NCI-H1694 treated with DMSO at 0.1 percent for 48 hours (cell line): ENCODE results near the gene CECR2.

ENCODE experiments used
- DNase-seq: peaks from one replicate; lab custom pipeline; 2025; lab: John Stamatoyannopoulos, UW

Gene CECR2

GRCh38 chr22:17470880-17471500 is 101.7 kb downstream of the CECR2 start:
- DNase-seq = no peak

GRCh38 chr22:17471886-17472535 is 102.8 kb downstream of the CECR2 start:
- no peak for DNase-seq

GRCh38 chr22:17472932-17473331 is 103.7 kb downstream of the CECR2 start:
- no peak for DNase-seq

GRCh38 chr22:17475318-17476230 is 106.3 kb downstream of the CECR2 start:
- DNase-seq = no peak

DNA sequence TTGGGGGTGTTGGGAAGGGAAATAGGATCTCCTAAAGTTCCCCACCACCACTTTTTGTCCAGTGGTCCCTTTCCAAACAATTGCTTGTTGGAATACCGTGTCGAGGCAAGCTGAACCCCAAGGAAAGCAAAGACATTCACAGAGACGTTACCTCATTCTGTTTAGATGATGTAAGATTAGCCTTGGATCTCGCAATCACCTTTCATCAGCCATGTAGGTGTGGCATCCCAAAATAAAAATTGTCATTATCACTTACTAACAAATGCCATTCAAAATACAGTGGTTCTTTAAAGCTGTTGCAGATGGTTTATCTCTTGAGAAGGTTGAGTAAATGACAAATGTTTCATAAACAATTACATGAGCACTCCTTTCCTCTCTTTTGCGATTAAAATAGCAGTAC is 107.6 kb downstream of the CECR2 start:
- DNase-seq = no peak

- no peak for DNase-seq
Measured at GRCh38 chr22:17477391-17477833, 108.2 kb downstream of the CECR2 start.

- no peak for DNase-seq
Measured at GRCh38 chr22:17479135-17479534, 109.9 kb downstream of the CECR2 start.

- DNase-seq = no peak
Measured at GRCh38 chr22:17481424-17481823, 112.2 kb downstream of the CECR2 start.

DNA sequence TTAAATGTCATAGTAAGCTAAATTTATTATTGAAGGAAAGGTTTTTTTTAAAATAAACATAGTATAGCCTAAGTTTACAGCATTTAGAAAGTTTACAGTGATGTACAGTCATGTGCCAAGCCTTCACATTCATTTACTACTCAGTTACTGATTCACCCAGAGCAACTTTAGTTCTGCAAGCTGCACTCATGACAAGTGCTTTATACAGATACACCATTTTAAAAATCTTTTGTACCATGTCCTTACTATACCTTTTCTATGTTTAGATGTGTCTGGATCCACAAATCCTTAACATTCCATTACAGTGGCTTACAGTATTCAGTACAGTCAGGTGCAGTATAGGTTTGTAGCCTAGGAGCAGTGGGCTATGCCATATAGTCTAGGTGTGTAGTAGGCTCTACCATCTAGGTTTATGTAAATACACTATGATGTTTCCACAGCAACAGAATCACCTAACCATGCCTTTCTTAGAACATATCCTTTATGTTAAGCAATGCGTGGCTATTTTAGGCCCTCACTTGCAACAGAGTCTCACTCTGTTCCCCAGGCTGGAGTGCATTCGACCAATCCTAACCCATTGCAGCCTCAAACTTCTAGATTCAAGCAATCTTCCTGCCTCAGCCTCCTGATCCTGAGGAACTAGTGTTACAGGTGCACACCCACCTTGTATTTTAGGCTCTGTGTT is 114.6 kb downstream of the CECR2 start:
- no peak for DNase-seq

DNA sequence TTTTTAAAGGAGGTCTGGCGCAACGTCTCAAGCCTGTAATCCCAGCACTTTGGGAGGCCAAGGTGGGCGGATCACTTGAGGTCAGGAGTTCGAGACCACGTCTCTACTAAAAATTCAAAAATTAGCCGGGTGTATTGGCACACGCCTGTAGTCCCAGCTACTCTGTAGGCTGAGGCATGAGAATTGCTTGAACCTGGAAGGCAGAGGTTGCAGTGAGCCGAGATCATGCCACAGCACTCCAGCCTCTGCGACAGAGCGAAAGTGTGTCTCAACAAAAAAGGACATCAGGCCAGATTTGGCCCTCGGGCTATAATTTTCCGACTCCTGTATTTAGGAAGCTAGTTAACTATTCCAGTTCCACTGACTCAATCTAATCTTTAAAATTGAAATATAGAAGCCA is 115.3 kb downstream of the CECR2 start:
- no peak for DNase-seq

DNA sequence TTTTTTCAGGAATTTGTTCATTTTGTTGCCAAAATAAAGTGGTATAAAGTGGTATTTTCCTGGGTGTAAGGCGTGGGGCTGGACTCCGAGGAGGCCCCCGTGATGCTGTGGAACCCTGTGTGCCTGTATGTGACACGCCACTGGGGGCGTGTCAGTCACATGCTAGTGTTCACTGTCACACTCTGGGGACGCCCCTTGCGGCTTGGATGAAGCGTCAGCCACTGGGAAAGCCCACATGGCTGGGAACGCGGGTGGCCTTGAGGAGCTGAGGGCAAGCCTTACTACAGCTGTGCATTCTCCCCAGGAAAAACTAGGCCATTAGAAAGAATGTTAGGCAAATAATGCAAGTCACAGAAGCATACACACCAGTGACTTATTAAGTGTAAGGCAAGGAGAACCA is 117.1 kb downstream of the CECR2 start:
- DNase-seq = no peak

DNA sequence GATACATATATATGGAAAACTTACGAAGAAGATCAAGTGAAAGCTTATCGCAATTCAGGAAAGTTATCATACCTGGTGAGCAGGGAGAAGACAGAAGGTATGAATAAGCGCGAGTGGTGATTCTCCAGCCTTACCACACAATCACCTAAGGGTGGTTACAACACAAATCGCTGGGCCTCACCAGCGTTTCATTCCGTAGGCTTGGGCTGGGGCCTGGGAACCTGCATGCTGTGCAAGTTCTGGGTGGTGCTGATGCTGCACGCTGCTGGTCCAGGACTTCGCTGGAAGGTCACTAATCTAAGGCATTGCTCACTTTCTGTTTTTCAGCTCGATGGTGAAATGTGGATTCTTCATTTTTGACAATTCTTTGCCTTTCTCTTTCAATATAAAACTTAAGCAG is 117.5 kb downstream of the CECR2 start:
- no peak for DNase-seq

DNA sequence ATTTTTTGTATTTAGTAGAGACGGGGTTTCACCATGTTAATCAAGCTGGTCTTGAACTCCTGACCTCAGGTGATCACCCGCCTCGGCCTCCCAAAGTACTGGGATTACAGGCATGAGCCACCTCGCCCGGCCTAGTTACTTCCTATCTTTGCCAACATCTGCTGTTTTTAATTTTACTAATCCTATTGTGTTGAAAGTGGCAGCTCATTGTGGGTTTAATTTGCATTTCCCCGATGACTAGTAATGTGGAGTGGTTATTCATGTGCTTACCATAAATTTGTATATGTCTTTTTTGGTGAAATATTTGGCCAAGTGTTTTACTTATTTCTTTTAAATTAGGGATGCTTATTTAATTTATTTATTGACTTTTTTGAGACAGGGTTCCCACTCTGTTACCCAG is 119.8 kb downstream of the CECR2 start:
- no peak for DNase-seq

- no peak for DNase-seq
Measured at GRCh38 chr22:17491090-17491640, 121.9 kb downstream of the CECR2 start.

DNA sequence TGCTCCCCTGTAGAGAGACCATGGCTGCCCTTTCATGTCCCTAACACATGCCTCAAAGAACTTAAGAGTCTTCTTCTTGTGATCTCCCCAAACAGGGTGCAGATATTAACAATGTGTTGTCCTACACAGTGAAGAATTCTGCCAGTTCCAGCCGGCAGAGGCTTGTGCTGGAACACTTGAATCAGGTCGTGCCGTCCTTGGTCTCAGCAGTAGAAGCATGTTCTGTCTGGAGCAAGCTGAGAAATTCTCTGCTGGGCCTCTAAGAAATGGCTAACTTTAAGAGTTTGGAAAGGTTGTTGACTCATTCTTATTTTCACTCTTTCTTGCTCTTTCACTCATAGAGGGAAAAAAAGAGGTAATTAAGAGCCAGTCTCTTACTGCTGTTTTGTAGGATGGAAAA is 123.0 kb downstream of the CECR2 start:
- DNase-seq = no peak

- DNase-seq = no peak
Measured at GRCh38 chr22:17493419-17493981, 124.2 kb downstream of the CECR2 start.

DNA sequence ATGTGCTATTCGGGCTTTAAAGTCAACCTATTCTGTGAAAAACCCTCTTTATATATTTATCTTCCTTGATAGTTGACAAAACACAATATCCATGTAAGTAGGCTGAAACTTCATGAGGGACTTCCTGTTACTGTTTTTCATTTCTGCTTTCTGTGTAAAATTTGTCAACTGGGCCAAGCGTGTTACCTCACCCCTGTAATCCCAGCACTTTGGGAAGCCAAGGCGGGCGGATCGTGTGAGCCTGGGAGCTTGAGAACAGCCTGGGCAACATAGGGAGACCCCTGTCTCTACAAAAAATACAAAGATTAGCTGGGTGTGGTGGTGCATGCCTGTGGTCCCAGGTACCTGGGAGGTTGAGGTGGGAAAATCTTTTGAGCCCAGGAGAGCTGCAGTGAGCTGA is 127.6 kb downstream of the CECR2 start:
- DNase-seq = no peak

GRCh38 chr22:17501679-17502285 is 132.5 kb downstream of the CECR2 start:
- DNase-seq = peak; percentile 69

GRCh38 chr22:17508110-17508509 is 138.8 kb downstream of the CECR2 start:
- DNase-seq = no peak

GRCh38 chr22:17512960-17513359 is 143.7 kb downstream of the CECR2 start:
- no peak for DNase-seq

GRCh38 chr22:17513612-17514011 is 144.4 kb downstream of the CECR2 start:
- DNase-seq = no peak
